HCT116 (cell line): ENCODE data around the gene CNTN2. TPM values are rescaled to one million over a fixed set of nuclear protein-coding genes. Genes with fewer than 3 reads are reported as not detected.

Experiments
- ATAC-seq: fragments of 200-7000 bp; cut with Tn5 transposase; 2 replicates; pipeline ENCODE4 v1.9.1; 2020; ENCODE audit warnings: mild to moderate bottlenecking, moderate library complexity
- BruUV-seq: library from RNA; stranded (reverse); fragments of 400-500 nt; replicated peaks from 2 replicates; lab custom pipeline; 2021; lab: Mats Ljungman, UMichigan
- CTCF ChIA-PET: fragments of 300-600 bp; sonication (Branson Sonifier 250); formaldehyde crosslinking; loops from one replicate; lab custom pipeline; 2021; ENCODE audit warnings: antibody characterized with exemption; lab: Charles Lee
- POLR2A ChIA-PET: fragments of 300-600, 350-600 bp; sonication (Branson Sonifier 250); formaldehyde crosslinking; loops from one replicate; lab custom pipeline; 2021; ENCODE audit warnings: antibody characterized with exemption; lab: Charles Lee
- RAD21 ChIA-PET, 2 experiments: fragments of 300-600 bp; sonication (Branson Sonifier 250); formaldehyde crosslinking; loops; one replicate each; lab custom pipeline; 2023; ENCODE audit warnings: low total read pairs in 2 of 2; ENCODE audit not compliant: uncharacterized antibody in 2 of 2, unreplicated experiment in 2 of 2, low non-redundant PET in 1 of 2; lab: Charles Lee
- DNase-seq: peaks from one replicate; pipeline ENCODE4 v3.0.0-alpha.2; 2010; ENCODE audit warnings: low read depth, low spot score
- H2AFZ ChIP-seq: fragments of 200-600 bp; shearing (Covaris generic), sonication (generic); 2 replicates; pipeline ENCODE4 v1.6.1; 2017; ENCODE audit warnings: low read depth, mixed run types, mixed read lengths, antibody characterized with exemption, low read length; ENCODE audit not compliant: poor library complexity, severe bottlenecking
- H3K27ac ChIP-seq: 2 replicates; pipeline ENCODE4 v1.5.1; 2012; ENCODE audit warnings: low read depth, low read length
- H3K27me3 ChIP-seq: fragments of 200-600 bp; sonication (generic); 2 replicates; pipeline ENCODE4 v1.6.1; 2016; ENCODE audit warnings: mixed run types, low read length, mixed read lengths; ENCODE audit not compliant: insufficient read depth
- H3K36me3 ChIP-seq, 2 experiments: fragments of 200-500 bp in 1 of 2; fragments of 200-600 bp in 1 of 2; sonication (Bioruptor generic) in 1 of 2; sonication (generic) in 1 of 2; 2 replicates each; pipeline versions ENCODE4 v1.5.1 to v1.6.1; 2014 to 2016; ENCODE audit warnings: low read length in 2 of 2, inconsistent platforms in 1 of 2, mixed read lengths in 1 of 2, mixed run types in 1 of 2; ENCODE audit not compliant: insufficient read depth in 2 of 2, control insufficient read depth in 1 of 2
- H3K4me1 ChIP-seq, 2 experiments: fragments of 200-600 bp in 1 of 2; sonication (generic) in 1 of 2; 2 replicates each; pipeline versions ENCODE4 v1.5.1 to v1.6.1; 2012 to 2017; ENCODE audit warnings: low read length in 2 of 2, inconsistent platforms in 1 of 2, mild to moderate bottlenecking in 1 of 2, mixed read lengths in 1 of 2, mixed run types in 1 of 2, moderate library complexity in 1 of 2; ENCODE audit not compliant: insufficient read depth in 2 of 2, control insufficient read depth in 1 of 2
- H3K4me2 ChIP-seq: fragments of 200-600 bp; sonication (generic); 2 replicates; pipeline ENCODE4 v1.6.1; 2017; ENCODE audit warnings: mixed run types, low read length, mixed read lengths
- H3K4me3 ChIP-seq, 2 experiments: fragments of 200-600 bp in 1 of 2; sonication (generic) in 1 of 2; replicated peaks in 1 of 2; 2 replicates each; pipeline ENCODE4 v1.5.1; 2011 to 2016; ENCODE audit warnings: low read length in 2 of 2, control low read depth in 1 of 2, low read depth in 1 of 2, mild to moderate bottlenecking in 1 of 2, mixed read lengths in 1 of 2, mixed run types in 1 of 2
- H3K79me2 ChIP-seq: fragments of 200-600 bp; sonication (generic); 2 replicates; pipeline ENCODE4 v1.6.1; 2017; ENCODE audit warnings: mild to moderate bottlenecking, mixed run types, low read length, moderate library complexity, mixed read lengths; ENCODE audit not compliant: insufficient read depth
- H3K9ac ChIP-seq: fragments of 200-600 bp; sonication (generic); 2 replicates; pipeline ENCODE4 v1.6.1; 2016; ENCODE audit warnings: low read length, mixed read lengths
- H3K9me2 ChIP-seq: fragments of 200-600 bp; sonication (generic), shearing (Covaris generic); 2 replicates; pipeline ENCODE4 v1.6.1; 2017; ENCODE audit warnings: mixed run types, mild to moderate bottlenecking, moderate library complexity; ENCODE audit not compliant: insufficient read depth
- H3K9me3 ChIP-seq, 2 experiments: fragments of 200-500 bp in 1 of 2; fragments of 200-600 bp in 1 of 2; sonication (Bioruptor generic) in 1 of 2; sonication (generic) in 1 of 2; 2 replicates each; pipeline ENCODE4 v1.6.1; 2014 to 2017; ENCODE audit warnings: low read length in 2 of 2, mixed read lengths in 2 of 2, inconsistent platforms in 1 of 2, low read depth in 1 of 2, mild to moderate bottlenecking in 1 of 2, mixed run types in 1 of 2, moderate library complexity in 1 of 2; ENCODE audit not compliant: control insufficient read depth in 1 of 2, insufficient read depth in 1 of 2
- H4K20me1 ChIP-seq: fragments of 200-600 bp; sonication (generic), shearing (Covaris generic); 2 replicates; pipeline ENCODE4 v1.6.1; 2017; ENCODE audit warnings: mixed run types, mild to moderate bottlenecking, moderate library complexity; ENCODE audit not compliant: insufficient read depth
- ELF1 ChIP-seq: IDR thresholded peaks from 2 replicates; pipeline ENCODE4 v1.6.1; 2012; ENCODE audit warnings: low read depth, borderline replicate concordance
- REST ChIP-seq: IDR thresholded peaks from 2 replicates; pipeline ENCODE4 v1.6.1; 2012; ENCODE audit warnings: low read depth
- SP1 ChIP-seq: IDR thresholded peaks from 2 replicates; pipeline ENCODE4 v1.6.1; 2012; ENCODE audit warnings: low read depth
- ZBTB33 ChIP-seq: IDR thresholded peaks from 2 replicates; pipeline ENCODE4 v1.6.1; 2011; ENCODE audit warnings: mild to moderate bottlenecking, low read length, moderate library complexity; ENCODE audit not compliant: insufficient replicate concordance; ENCODE audit errors: extremely low read depth
- ZNF274 ChIP-seq: fragments of 200-500 bp; sonication (Bioruptor generic); IDR thresholded peaks from 2 replicates; pipeline ENCODE4 v1.6.1; 2014; ENCODE audit warnings: mild to moderate bottlenecking, low read depth, low read length, inconsistent platforms
- intact Hi-C: fragments of 100-400 bp; cut with micrococcal nuclease; formaldehyde crosslinking; loops from 2 replicates; pipeline ENCODE4 v1.10.0; 2022
- total RNA-seq: library from RNA; stranded (reverse); gene quantifications from one replicate; pipeline ENCODE4 v1.2.1, GENCODE V29; 2021; ENCODE audit not compliant: unreplicated experiment

The CNTN2 gene
- total RNA-seq, 1 experiment from 2014 or later, result 0.15 TPM

GRCh38 chr1:205017001-205017400 lies 26.0 kb upstream of the CNTN2 start:
- intact Hi-C loops, result no loop called here
- Histone ChIP-seq H3K9me2 (no peaks in the 10 kb centered on the region), H2AFZ (no peak overlapping the region), H3K9ac (no peak overlapping the region), H4K20me1 (no peaks in the 10 kb centered on the region), H3K4me3 (no peak overlapping the region), H3K4me1 (0 out of 4 replicates have a peak, but pooled peaks cover 0 to 3% of the 10 kb centered on the region in 2 experiments), H3K9me3 (no peaks in the 10 kb centered on the region), H3K79me2 (no peaks in the 10 kb centered on the region), H3K27me3 (no peaks in the 10 kb centered on the region; the same call in 1 of the 2 replicates), H3K36me3 (no peaks in the 10 kb centered on the region), H3K4me2 (no peak overlapping the region), H3K27ac (no peak overlapping the region)
- TF ChIP-seq ZBTB33, result no peak
- TF ChIP-seq ZNF274, result no peak
- no peak for TF ChIP-seq REST
- TF ChIP-seq SP1, result no peak
- no peak for TF ChIP-seq ELF1
- BruUV-seq, result no TSS peak
- POLR2A ChIA-PET, result no interaction called here
- RAD21 ChIA-PET, result no interaction called here
- no peak for DNase-seq
- no peak for ATAC-seq
- CTCF ChIA-PET, result no interaction called here
